Inflammatory macrophage (primary cell): ENCODE results near the gene FH.

Experiments used
- DNase-seq, 2 donors: peaks; one replicate each; pipeline ENCODE4 v3.0.0-alpha.2; 2020 to 2022
- total RNA-seq, 18 experiments: gene quantifications; one replicate each; lab custom pipeline; 2026; ENCODE audit warnings: mixed read lengths in 6 of 18, inconsistent platforms in 2 of 18; lab: John Stamatoyannopoulos, UW

Gene FH
- 105 to 232 (median 178) reads per million in 18 experiments for total RNA-seq

DNA sequence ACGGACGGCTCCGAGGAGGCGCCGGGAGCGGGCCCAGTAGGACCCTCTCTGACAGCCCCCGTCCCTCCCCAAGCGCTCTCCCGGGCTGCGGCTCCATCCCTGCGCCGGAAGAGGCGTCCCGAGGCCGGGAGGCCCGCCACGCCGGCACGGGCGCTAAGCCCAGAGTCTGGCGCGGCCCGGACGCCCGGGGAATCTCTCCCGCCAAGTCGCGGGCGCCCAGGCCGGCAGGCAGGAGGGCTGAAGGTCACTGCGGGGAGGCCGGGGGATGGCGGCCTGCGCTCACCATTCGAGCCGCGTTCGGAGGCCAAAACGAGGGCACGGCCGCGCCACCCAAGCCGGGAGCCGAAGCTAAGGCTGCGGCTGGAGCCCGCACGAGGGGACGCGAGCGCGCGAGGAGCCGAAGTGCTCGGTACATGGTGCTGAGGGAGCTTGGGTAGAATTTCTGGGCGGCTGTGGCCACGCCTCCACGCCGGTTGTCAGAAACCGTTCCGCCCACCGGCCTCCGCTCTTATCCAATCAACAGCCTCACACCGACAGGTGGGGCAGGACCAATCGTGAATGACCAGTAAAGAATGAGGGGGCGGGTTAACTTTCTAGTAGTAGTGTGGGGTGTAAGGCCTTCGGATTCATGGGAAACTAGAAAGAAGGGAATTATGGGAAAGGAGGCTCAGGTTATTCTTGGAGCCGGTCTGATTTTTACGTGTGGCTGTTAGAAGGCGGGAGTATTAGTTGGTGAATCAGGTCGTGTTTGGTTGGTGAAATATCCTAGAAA is at the start of gene FH:
FH (minus strand) TSS at position 448 of the 772 bp plus-strand sequence; CDS start at position 415, 33 bp downstream.
- DNase-seq: peak; percentile 99

DNA sequence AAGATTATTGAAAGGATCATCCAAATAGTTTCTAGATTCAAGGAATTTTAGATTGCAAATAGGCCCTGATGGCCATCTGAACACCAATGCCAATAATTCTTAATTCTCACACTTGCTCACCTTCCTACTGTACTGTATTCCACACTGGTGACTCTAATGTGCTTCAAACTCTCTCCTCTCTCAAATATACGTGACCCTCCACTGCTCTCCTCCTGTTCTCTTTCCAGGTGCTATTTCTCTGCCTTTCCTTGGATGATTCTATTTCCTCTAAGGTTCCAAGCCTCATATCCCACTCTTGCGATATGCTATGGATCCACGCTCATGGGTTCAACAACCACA is 41.3 kb upstream of the FH start:
- DNase-seq: no peak

DNA sequence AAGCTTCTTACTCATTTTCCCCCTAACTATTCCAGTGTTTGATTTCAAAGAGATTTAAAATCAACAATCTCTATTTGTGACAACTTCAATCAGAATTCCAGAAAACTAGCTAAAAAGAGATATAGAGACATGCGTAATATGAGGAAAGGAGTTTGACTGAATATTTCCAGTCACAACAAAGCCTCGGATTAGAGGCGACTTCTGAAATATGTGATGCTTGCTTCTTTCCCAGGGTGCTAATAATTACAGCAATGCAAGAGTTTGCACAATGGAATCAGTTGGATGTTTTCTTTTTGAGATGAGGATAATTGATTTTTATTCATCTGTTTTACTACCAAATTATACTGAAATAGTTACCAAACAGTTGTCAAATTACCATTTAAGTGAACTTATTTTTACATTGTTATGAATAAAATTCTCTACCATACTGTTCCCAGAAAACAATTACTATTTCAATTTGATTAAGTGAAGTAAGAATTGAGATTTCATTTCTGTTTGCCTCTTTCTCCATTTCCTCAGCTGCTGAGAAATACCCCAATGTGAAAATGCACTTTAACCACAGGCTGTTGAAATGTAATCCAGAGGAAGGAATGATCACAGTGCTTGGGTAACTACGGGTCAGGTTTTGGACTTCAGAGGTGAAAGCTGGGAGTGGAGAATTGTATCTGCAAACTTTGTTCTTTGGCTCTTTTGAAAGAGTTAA is 40.7 kb upstream of the FH start:
- peak; percentile 70 to 87 for DNase-seq

DNA sequence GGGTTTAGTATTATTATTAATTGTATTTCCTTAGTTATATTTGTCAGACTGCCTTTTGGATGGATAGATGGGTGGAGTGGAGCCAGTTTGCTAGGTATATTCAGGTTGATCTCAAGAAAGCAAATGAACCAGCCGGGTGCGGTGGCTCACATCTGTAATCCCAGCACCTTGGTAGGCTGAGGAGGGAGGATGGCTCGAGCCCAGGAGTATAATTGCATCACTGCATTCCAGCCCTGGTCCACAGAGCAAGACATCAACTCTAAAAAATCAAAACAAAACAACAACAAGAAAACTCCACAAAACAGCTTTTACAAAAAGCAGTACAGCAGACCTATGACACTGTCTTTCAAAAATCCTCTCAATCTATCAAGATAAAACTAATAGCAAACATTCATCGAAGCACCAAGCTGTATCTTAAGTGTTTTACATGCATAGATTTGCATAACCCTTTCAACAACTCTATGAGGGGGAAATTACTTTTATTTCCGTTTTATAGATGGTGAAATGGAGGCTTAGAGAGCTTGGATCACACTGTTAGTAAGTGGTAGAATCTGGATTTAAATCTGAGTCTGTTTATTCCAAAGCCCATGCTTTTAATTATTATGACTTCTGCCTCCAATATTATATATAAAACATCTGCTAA is 38.1 kb upstream of the FH start:
- DNase-seq: no peak

DNA sequence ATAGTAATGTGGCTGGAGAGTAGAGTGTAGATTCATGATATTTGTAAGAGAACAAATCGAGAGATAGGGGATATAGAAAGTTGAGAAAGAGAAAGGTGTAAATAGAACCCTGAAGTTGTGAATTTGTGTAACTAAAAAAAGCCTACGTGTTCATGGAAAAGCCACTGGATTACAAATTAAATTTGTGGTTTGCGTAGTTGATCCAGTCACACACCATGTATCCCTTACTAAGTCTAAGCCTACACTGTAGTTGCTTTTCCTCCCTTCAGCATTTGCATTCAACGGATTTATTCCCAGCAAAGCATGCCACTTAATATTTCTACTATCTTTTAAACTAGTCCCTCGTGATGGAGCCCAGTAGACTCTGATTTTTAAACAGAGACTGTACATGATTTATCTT is 37.5 kb upstream of the FH start:
- no peak for DNase-seq

DNA sequence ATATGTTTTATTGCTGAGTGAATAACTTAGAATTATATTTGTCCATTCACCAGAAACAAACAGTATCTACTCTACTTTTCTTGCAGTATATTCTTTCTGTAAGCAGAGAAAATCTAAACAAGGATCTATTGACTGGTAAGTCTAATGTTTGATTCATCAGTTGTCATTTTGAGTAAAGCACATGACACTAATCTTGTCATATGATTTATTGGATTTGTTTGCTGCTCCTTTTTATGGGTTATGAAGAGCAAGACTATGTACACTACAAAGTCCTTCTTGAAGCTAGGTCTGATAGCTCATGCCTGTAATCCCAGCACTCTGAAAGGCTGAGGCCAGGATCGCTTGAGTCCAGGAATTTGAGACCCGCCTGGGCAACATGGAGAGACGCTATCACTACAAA is 36.0 kb upstream of the FH start:
- DNase-seq: no peak

DNA sequence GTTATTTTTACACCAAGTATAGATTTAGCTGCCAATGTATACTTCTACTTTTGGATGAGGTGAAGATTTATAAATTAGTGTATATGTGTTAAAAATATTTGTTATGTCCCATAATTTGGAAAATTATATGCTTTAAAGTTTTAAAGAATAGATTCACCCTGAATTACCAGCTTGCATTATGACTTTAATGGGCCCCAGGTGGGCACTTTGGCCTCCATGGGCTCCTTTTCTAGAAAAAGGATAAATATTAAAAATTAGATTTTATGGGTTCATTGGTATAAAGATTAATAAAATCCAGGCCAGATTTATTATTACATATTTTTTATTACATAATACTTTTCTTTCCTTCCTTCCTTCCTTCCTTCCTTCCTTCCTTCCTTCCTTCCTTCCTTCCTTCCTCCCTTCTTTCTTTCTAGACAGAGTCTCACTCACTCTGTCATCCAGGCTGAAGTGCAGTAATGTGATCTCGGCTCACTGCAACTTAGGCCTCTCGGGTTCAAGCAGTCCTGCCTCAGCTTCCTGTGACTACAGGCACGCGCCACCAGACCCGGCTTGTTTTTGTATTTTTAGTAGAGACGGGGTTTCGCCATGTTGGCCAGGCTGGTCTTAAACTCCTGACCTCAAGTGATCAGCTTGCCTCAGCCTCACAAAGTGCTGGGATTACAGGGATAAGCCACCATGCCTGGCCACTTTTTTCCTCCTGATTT is 34.5 kb upstream of the FH start:
- DNase-seq: peak in 1 of 2 donors; percentile 47

DNA sequence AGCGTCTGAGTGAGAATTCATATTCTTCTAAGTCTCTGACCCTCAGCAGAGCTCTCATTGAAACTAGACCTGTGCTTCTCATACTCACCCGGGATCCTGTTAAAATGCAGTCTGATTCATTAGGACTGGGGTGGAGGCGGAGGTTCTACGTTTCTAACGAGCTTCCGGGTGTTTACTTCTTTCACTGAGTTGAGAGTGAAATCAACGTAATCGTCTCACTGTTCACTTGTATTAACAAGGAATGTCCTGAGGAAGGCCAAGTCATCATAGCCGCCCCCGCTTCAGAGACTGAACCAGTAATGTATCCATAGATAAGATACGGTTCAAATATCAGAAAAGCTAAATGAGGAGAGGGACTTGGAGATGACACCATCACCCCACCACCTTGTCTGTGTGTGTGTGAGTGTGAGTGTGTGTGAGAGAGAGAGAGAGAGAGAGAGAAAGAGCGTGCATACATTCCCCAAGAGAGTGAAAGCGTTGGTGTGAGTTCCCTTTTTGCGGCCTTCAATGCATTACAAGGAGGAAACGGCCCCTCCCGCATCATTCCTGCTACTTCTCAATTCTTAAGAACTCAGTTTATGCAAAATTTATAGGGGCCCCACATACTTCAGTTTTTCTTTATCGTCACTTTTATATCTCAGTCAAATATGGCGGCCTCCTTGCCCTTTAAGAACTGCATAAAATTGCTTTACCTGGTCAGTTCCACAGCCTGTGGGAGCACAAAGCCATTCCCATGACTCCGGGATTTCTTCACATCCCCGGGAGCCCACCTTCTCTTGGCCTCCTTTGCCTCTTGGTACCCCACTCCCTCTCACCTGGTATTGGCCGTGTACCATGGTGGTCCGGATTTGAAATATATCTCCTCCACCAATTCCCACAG is 32.4 kb upstream of the FH start:
- DNase-seq: peak; percentile 95

DNA sequence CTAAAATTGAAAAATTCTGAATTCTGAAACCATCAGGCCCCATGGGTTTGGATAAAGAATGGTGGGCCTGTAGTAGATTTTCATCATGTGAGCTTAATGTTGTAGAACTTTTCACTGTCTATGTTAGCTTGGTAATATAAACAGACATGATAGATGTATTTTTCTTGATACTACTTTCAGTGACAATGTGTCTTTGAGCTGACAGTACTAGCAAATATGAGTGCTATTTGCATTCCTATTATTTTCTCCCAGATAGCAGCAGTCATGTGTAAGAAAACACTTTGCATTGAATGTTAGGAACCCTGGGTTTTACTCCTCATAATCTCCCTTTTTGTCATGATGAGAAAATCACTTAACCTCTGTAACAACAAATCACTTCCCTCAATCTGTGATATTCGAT is 30.8 kb upstream of the FH start:
- no peak for DNase-seq

DNA sequence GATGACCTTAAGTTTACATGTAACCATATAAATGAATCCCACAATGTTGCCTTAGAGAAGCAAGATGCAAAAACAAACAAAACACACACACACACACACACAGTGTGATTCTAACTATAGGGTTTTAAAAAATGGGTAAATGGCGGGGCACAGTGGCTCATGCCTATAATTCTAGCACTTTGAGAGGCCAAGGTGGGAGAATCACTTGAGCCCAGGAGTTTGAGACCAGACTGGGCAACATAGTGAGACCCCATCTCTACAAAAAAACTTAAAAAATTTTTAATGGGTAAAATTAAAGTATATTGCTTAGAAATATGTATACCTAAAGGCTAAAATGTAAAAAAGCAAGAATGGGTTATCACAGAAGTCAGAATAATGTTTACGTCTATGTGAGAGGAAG is 28.5 kb upstream of the FH start:
- DNase-seq: no peak

DNA sequence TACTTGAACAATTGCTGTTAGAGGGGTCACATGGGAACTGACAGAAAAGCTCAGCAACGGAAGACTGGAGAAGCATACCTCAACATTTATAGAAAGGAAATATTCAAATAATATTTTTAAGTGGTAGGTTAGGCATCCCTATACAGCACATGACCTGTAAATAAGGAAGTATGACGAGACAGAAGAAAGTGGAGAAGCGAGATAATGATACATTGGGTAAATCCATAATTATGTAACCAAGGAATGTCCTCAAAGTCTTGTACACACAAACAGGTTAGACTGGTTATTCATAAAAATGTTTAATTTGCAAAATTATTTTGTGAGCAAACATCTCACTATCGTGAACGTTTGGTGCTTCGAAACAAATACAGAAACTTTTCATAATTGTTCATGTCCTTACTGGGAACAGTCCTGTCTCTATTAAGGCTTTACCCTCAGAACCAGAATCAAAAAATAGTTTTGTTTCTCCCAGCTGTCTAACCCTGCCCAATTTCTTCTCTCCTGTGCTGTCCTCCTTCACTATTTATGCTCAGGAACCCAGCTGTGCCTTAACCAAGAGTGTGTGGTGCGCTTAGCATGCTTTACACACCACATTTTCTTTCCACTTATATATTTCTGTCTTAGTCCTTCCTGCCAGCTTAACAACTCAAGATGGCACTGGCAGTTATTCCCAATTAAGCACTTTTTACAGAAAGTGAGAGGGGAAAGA is 22.8 kb upstream of the FH start:
- DNase-seq: peak; percentile 42 to 73

DNA sequence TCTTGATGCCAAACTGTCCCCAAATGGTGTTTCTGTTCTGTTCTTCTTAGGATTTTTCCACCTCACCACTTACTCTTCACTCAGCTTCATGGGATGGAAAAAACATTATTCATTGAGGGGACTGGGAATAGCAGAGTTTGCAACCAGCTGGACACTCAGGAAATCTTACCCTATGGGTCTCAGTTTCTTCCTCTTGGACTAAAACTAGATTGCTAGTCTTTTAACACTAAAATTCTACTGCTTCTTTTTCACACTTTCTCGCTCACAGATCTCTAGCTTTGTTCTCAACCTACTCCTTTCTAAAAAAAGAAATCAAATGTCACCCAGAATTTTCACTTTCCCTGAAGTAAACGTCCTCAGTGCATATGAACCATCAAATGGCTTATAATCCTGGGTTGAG is 17.4 kb upstream of the FH start:
- no peak for DNase-seq

DNA sequence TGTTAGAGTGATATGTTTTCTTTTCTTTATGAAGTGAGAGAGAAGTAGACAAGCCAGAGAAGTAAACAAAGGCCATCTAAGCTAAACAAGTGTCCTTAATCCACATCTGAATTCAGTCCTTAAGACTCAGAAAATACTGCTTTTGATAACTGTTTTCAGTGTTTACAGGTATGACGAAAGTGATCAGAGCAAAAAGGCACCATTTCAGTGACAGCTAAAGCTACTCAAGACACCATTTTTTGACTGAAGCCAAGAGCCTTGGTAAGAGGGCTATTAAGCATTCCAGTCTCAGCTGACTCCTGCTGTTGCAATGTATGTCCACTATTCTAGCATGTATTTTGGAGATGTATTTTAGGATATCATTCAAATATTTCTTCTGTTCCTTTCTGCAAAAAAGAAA is 16.7 kb upstream of the FH start:
- DNase-seq: no peak

DNA sequence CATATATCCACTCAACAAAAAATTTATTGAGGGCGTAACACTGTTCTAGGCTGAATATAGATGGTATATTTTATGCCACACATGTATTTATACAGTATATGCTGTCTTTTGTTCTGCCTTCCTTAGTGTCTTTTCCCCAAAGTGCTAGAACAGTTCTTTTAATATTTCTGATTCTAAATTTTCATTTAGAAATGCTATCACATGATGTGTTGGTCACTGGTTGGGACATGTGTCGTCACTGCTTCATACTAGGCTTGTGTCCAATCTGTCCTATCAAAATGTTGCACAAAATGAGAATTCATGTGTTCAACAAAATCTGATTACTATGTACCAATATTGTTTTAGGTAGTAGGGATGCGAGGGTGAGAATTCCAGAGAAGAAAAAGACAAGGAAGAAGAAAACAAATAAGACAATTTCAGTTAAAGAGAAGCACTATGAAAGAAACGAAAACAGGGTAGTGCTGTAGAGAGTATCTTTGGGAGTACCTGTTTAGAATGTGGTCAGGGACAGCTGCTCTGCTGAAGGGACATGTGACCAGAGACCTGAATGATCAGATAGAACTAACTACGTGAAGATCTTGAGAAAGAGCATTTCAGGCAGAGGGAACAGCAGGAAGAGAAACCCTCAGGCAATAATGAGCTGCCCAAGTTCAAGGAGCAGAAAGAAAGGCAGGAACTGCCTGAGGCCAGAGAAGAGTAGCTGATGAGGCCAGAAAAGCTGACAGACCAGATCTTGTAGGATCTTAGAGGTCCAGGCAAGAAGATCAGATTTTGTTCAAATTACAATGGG is 14.0 kb upstream of the FH start:
- peak; percentile 79 to 82 for DNase-seq

DNA sequence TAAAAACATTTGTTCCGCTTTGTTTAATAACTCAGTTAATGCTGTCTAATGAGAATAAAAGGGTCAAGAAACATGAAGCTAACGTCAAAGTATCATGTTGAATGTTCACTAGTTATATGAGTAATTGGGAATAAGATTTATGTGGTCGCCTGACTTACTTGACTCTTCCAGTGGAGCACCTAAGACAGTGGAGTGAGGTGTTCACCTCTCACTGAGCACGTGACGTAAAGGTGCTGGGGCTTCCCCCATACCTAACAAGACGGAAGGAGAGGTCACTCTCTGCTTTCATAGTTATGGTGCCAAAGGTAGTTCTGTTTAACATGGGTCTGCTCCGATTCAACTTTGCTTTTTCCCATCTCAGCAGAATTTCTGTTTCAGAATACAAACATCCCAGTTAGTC is 13.3 kb upstream of the FH start:
- DNase-seq: peak; percentile 38 to 41

DNA sequence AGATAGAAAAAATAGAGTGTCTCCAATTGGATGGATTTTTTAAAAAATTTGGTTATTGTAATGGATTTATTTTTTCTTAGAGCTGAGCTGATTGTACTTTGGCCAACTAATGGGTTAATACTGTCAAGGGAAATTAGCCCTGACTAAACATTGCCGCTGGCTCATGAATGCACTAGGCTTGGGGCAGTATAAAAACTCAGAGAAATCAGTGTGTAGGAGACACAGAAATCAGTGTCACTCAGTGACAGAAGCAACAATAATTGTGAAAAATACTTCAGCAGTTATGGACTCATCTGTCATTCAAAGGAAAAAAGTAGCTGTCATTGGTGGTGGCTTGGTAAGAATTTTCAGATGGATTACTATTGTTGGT is 12.6 kb upstream of the FH start, which contains the start of gene KMO:
KMO (plus strand) TSS at position 217 of the 370 bp plus-strand sequence; CDS start at position 284, 67 bp downstream.
- DNase-seq: peak; percentile 66 to 75

DNA sequence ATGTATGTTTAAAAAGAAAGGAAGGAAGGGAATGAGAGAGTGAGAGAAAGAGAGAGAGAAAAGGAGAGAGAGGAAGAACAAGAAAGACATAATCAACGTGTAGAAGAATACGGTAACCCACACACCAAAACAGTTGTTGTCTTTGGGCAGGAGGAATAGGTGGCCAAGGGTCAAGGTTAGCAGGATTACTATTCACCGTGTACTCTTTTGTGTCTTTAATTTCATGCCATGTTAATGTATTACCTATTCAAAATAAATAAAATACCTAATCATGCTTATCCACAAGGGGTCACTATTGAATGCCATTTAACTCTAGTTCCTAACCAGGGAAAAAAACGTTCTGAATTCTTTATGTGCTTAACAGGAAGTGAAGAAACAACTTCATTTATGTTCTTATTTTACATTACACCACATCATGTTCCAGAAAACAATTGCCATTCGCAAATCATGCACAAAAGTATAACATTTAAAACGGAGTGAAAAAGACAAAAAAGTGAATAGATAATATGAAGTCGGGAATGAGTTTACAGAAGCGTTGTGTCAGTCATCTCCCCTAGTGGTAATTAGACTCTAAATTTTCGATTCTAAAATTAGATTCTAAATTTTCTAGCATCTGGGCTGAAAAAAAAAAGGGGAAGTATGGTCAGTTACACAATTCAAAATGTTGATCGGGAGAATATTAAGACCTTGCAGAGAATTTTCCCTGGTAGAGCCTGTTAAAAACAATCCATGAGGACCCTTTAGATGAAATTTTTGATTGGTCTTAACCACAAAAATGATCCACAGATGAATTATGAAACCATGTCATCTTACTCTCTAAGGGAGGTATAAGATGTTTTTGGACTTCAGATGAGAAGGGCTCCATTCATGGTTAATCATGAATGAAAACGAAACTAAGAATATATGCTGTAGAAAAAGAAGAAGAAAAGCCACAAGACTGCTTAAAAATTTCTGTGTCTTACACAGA is 11.9 kb upstream of the FH start:
- DNase-seq: peak; percentile 62 to 95

DNA sequence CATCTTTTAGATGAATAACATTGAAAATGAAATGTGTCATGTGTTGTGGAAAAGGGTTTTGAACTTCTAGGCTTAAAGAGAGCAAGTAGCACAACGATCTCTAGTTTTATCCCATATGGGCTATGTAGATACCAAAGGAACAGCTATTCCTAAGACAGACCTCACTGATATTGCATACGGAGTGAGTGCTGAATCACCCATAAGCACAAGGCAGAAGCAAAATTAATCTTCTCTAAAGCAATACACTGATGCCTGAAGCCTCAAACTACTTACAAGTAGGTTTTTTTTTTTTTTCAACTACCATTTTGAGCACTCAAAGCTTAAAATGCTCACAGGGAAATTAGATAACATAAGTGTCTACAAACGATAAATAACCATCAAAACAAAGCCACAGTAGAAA is 7.6 kb upstream of the FH start:
- DNase-seq: no peak

DNA sequence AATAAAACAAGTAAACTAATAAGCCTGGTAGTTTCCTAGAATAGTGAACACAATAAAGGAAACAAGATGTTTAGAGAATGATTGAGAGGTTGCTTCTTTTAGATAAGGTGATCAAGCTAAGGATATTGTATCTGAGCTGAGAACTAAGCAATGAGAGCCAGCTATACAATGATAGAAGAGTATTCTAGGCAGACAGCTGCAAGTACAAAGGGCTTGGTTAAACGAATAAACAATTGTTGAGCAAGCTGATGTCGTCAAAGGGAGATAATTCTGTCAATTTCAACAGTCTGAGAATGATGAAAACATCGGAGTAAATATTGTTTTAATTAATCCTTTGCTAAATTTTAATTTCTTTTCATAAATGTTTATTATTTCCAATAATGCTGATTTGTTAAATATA is 5.5 kb upstream of the FH start:
- no peak for DNase-seq
